NB4 (cell line): Measurements from ENCODE around the gene LILRB1.
"Not testable (repeated sequence)": the region's sequence is repeated elsewhere in the genome, so short reads cannot be mapped to it uniquely, and the experiment has no call there.

Experiments used
- CTCF ChIP-seq: IDR thresholded peaks from one replicate; pipeline ENCODE4 v1.5.1; 2012; ENCODE audit warnings: low read depth, low read length
- MAX ChIP-seq: IDR thresholded peaks from 2 replicates; pipeline ENCODE4 v1.6.1; 2011; ENCODE audit warnings: low read depth, low read length

GRCh38 chr19:54624234-54624633 is 6.0 kb upstream of the LILRB1 start:
- TF ChIP-seq CTCF, MAX: not testable (repeated sequence)
